DMS 273 (cell line): ENCODE measurements around the gene SP8.

ENCODE experiments used
- DNase-seq: peaks from one replicate; lab custom pipeline; 2025; ENCODE audit not compliant: unreplicated experiment; lab: John Stamatoyannopoulos, UW

Gene SP8

DNA sequence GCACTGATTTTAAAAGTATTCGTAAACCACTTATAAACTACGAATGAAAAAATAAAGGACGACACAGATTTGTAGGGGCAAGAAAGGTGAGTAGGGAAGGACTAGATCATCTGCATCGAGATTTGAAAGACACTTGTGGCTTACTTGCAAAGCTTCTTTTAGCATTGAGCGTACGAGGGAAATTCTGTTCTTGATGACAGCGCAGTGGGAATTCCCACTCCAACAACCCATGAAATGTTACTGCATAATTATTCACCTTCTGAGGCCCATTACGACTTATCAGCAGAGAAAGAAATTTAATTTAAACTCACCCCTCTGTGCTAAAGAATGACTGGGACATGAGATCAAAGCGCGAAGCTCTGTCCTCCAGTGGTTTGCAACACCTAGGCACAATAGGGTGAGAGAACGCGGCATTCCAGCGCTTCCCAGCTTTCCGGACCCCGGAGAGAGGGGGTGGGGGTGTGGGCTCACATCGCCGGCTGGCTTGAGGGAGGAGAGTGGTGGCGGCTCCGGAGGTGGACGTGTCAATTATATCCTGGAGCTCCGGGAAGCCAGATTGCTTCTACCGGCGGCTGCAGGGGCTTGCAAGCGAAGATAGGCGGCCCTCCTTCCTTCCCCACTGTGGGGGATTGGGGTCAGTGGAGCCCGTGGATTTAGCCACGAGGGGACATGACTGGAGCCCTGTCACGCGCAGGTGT lies 10.3 kb downstream of the SP8 start:
- DNase-seq = no peak

DNA sequence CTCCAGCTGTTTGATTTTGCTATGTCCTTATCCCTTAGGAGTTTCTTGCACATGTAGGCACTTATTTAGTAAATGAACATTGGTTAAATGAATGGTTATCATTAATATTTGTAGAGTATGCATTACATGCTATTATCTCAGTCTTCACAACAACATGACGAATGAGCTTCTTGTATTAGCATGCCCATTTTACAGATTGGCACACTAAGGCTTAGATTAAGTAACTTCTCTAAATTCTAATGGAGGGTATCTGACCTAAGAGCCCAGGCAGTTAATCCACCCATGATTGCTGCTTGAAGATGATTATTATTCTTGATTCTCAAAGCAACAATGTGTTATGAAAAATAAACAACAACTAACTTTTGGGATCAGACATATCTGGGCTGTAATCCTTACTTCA lies 32.7 kb downstream of the SP8 start:
- no peak for DNase-seq

DNA sequence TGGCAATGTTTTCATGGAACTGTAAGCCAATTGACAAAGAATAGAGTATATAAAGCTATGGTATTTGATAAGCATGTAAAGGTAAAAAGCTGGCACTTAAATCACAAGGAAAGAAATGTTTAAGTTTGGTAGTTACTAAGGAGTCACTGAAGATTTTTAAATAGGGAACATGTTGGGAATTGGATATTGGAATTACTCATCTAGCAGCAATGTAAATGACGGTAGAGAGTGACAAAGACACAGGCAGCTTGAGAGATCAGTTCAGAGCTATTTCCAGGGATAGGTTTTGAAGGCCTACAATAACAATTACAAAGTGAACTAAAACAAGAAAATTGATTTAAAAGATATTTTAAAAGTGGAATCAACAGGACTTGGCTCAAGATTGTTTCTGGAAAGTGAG lies 36.8 kb downstream of the SP8 start:
- DNase-seq = no peak

DNA sequence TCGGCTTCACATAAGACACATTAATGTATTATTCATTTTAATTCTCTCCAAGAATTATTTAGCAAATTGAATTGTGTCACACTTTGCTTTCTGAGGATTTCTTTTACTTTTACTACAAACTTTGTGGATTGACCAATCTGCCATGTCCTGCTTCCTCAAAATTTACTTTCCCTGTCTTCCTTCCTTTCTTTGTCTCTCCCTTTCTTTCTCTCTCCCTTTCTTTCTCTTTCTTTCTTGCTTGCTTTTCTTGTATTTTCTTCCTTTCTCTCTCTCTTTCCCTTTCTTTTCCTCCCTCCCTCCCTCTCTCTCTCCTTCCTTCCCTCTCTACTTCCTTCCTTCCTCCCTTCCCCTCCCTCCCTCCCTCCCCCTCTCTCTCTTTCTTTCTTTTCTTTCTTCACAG lies 37.8 kb downstream of the SP8 start:
- DNase-seq = no peak

DNA sequence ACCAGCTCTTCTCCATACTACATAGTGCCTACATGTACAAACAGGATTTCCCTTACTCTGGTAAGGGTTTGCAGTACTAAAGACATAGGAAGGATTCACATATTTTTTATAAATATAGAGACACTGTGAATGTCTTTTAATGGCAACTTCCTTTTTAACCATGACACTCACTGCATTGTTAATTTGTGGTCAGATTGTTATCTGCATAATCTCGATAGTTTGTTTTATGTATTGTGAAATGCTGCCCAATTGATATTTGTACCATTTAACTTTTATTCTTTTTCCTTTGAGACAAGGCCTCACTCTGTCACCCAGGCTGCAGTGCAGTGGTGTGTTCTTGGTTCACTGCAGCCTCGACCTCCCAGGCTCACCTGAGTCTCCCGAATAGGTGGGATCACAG lies 39.7 kb downstream of the SP8 start:
- DNase-seq = no peak

DNA sequence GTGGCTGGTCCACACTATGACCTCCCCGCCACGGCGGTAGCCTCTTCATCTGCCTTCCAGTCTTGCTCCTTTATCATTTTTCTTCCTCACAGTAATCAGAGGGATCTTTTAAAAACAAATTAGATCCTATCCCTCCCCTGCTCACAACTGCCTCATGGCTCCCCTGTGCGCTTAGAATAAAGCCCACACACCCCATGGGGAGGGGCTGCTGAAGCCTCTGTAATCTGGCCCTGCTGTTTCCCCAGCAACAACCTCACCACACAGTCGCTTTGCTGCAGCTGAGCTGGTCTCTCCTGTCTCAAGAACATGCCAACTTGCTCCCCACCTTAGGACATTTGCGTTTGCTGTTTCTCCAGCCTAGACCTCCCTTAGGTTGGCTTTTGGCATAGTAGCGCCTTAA lies 41.0 kb downstream of the SP8 start:
- DNase-seq = no peak

DNA sequence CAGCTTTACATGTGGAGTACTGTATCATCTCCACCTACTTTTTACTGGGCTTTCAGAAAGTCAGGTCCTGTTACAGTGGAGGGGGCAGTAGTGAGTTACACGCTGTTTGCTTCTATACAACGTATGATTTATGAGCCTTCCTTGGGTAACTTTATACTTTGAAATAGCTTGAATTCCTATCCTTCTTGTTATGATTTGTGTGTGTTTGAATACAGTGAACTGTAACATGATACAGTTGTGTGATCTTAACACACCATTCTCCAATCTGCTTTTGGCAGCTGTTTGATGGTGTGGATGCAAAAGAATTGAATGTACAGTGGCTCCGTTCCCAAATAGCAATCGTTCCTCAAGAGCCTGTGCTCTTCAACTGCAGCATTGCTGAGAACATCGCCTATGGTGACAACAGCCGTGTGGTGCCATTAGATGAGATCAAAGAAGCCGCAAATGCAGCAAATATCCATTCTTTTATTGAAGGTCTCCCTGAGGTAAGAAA lies 41.7 kb downstream of the SP8 start:
- peak; percentile 32 for DNase-seq

DNA sequence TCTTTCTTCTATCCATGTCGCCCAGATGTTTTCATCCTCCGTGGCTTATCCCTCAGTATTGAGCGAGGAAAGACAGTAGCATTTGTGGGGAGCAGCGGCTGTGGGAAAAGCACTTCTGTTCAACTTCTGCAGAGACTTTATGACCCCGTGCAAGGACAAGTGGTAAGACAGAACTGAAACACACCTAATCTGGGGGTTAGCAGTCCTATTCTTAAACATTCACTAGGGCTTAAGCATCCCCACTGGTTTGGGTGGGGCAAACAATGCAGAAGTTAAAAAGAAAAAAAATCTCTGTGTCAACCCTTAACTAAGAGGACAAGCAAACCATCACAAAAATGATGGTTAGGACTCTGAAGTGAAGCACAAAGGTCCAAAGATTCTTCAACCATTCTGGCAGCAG lies 43.8 kb downstream of the SP8 start:
- no peak for DNase-seq

DNA sequence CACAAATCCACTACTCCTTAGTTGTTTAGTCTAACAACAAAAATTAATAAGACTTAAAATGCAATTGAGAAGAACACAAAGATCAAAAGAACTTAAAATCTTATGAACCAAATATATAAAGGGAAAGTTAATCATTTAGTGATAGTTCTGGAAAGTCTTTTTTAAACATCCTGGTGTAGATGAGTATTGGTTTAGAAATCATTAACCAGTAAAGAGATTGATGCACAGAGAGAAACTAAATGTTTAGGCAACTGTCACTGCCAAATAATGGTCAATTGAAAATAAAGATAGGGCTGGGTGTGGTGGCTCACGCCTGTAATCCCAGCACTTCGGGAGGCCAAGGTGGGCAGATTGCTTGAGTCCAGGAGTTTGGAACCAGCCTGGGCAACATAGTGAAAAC lies 44.9 kb downstream of the SP8 start:
- no peak for DNase-seq

DNA sequence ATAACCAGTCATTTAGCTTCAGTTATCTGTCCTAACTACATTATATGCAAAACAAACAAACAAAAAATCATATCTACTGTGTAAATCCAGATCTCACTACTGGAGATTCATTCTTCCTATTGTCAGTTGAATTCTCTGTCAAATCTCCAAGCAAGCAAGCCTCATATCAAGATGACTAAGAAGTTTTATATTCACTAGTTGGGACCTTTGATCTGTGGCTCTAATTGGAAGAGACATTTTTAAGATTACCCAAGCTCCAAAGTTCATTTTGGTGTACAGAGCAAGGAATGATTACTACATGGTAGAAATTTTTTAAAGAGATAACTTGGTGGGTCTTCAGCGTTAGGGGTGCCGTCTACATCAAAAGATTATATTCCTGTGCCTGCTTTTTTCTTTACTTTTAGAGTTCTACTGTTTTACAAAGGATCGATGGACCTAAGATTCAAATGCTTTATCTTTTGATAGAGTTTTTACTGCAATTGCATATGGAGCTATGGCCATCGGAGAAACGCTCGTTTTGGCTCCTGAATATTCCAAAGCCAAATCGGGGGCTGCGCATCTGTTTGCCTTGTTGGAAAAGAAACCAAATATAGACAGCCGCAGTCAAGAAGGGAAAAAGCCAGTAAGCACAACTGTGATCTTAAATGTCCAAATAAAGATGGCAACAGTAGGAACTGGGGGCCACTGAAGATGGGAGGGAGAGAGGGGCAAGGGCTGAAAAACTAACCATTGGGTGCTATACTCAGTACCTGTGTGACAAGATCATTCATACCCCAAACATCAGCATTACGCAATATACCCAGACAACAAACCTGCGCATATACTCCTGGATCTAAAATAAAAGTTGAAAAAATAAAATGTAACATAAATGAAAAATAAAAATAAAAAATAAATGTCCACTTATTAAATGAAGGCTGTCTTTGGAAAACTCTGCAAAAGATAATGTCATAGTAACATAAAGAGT lies 47.9 kb downstream of the SP8 start:
- no peak for DNase-seq

DNA sequence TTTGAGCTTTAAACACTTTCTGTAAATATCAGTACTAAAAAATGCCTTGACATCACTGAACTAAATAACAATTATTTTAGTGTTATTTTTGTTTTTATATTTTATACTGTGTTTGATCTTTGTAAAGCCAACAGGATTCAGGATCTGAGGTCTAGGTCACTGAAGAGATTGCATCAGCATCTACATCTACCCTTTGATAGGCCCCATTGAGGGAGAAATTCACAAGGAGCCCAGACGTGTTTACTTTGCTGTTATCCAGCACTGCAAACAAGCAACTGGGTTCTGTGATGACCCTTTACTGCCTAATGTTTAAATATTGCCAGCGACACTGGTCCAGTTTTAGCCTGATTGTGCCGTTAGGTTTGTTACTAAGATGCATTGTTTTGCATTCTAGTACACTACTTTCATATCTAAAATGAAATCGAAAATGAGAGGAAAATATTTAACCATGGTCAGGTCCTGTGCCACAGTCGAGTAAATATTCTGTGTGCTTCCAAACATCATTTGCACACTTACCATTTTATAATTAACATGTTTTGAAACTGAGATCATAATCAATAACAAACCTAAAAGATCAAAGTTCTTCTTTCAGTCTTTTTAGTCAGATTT lies 48.7 kb downstream of the SP8 start:
- DNase-seq = no peak

DNA sequence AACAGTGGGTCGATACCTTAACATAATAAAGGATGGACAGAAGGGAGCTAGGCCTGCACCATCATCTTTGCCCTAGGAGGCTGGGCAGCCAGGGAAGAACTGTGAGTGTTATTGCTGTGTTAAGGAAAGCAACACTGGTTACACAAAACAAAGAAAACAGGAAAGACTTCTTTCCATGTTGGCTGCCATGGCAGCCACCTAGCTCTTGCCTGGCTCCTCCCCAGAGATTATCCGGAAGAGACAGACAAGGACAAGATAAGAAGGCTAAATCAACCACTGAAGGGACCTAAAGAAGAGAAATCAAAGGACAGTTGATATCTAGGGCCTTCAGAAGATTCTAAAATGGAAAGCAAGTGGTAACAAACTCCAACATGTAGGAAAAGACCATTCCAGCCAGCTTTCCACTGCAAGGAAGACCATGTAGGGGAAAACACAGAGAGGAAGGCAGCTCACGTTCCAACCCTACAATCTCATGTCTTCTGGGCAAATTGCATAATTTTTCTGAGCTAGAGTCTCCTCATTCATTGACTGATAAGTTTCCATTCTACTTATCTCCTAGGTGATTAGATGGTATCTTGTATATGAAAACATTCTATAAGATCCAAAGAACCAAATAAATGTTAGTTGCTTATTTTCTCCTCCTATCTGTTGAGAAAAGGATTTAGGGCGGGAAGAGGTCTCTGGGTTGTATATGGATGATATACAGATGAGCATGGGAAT lies 51.2 kb downstream of the SP8 start:
- DNase-seq = no peak
